Chondrocyte (in vitro differentiated cells): ENCODE measurements around the gene WNT9A. TPM values are rescaled to one million over a fixed set of nuclear protein-coding genes. Genes with fewer than 3 reads are reported as not detected.

Source experiments
- DNase-seq: peaks from one replicate; pipeline ENCODE4 v3.0.0; 2021; ENCODE audit warnings: mixed read lengths, low spot score
- H3K27ac Mint-ChIP-seq: one replicate; pipeline ENCODE4 v1.8.0; 2021; ENCODE audit warnings: mild to moderate bottlenecking, moderate library complexity, mixed read lengths; ENCODE audit not compliant: unreplicated experiment
- H3K27me3 Mint-ChIP-seq: 2 replicates; pipeline ENCODE4 v1.8.0; 2021; ENCODE audit warnings: low read depth, mixed read lengths
- H3K36me3 Mint-ChIP-seq: 2 replicates; pipeline ENCODE4 v1.8.0; 2021; ENCODE audit warnings: low read depth, mixed read lengths
- H3K4me1 Mint-ChIP-seq: 2 replicates; pipeline ENCODE4 v1.8.0; 2021; ENCODE audit warnings: low read depth, mild to moderate bottlenecking, mixed read lengths
- H3K4me3 Mint-ChIP-seq: one replicate; pipeline ENCODE4 v1.8.0; 2021; ENCODE audit warnings: mild to moderate bottlenecking, moderate library complexity, mixed read lengths; ENCODE audit not compliant: unreplicated experiment
- H3K9me3 Mint-ChIP-seq: 2 replicates; pipeline ENCODE4 v1.8.0; 2021; ENCODE audit warnings: low read depth, mixed read lengths
- CTCF ChIP-seq: fragments of 200-600 bp; sonication (generic); IDR thresholded peaks from 2 replicates; pipeline ENCODE4 v1.5.0; 2021; ENCODE audit warnings: antibody characterized with exemption, mild to moderate bottlenecking, moderate library complexity
- total RNA-seq: library from RNA; stranded (reverse); gene quantifications from 3 replicates; pipeline ENCODE4 v1.2.1, GENCODE V29; 2021

Gene WNT9A
- total RNA-seq, 1 donor from 2014 or later = 2.5 TPM

GRCh38 chr1:227920896-227921295 lies 26.8 kb downstream of the WNT9A start:
- H3K4me1 Mint-ChIP-seq = no peaks in the 10 kb centered on the region
- no peak for TF ChIP-seq CTCF
- H3K27me3 Mint-ChIP-seq = no peaks in the 10 kb centered on the region
- no peak overlapping the region for H3K4me3 Mint-ChIP-seq
- DNase-seq = peak; percentile 88
- H3K9me3 Mint-ChIP-seq = no peaks in the 10 kb centered on the region
- no peaks in the 10 kb centered on the region for H3K36me3 Mint-ChIP-seq
- H3K27ac Mint-ChIP-seq = no peak overlapping the region

- Mint-ChIP-seq H3K4me3 (no peak overlapping the region), H3K27me3 (no peaks in the 10 kb centered on the region), H3K9me3 (no peaks in the 10 kb centered on the region), H3K27ac (no peak overlapping the region), H3K4me1 (no peaks in the 10 kb centered on the region), H3K36me3 (no peaks in the 10 kb centered on the region)
- peak; percentile 70 for DNase-seq
- no peak for TF ChIP-seq CTCF
These were observed 27.3 kb downstream of the WNT9A start for GRCh38 chr1:227920426-227920825.

- H3K4me1 Mint-ChIP-seq = no peaks in the 10 kb centered on the region
- DNase-seq = peak; percentile 57
- no peak overlapping the region for H3K27ac Mint-ChIP-seq
- no peaks in the 10 kb centered on the region for H3K27me3 Mint-ChIP-seq
- H3K9me3 Mint-ChIP-seq = no peaks in the 10 kb centered on the region
- H3K36me3 Mint-ChIP-seq = no peaks in the 10 kb centered on the region
- no peak overlapping the region for H3K4me3 Mint-ChIP-seq
- no peak for TF ChIP-seq CTCF
These were observed 27.8 kb downstream of the WNT9A start for GRCh38 chr1:227919906-227920305.

- Mint-ChIP-seq H3K4me1 (peaks cover 3% of the 10 kb centered on the region), H3K27me3 (no peaks in the 10 kb centered on the region), H3K4me3 (no peak overlapping the region), H3K27ac (no peak overlapping the region), H3K9me3 (no peaks in the 10 kb centered on the region), H3K36me3 (no peaks in the 10 kb centered on the region)
- DNase-seq = peak; percentile 60
- no peak for TF ChIP-seq CTCF
These were observed 29.0 kb downstream of the WNT9A start for GRCh38 chr1:227918736-227919135.

GRCh38 chr1:227918083-227918700 lies 29.5 kb downstream of the WNT9A start:
- TF ChIP-seq CTCF = no peak
- Mint-ChIP-seq H3K36me3 (no peaks in the 10 kb centered on the region), H3K27ac (no peak overlapping the region), H3K9me3 (no peaks in the 10 kb centered on the region), H3K4me1 (peaks cover 3% of the 10 kb centered on the region), H3K4me3 (no peak overlapping the region), H3K27me3 (no peaks in the 10 kb centered on the region)
- peak; percentile 34 for DNase-seq
